Fibroblast of gingiva (primary cell): ENCODE data around the gene COL24A1.
"Not testable (repeated sequence)": the region's sequence is repeated elsewhere in the genome, so short reads cannot be mapped to it uniquely, and the experiment has no call there.

ENCODE experiments used
- DNase-seq: peaks from one replicate; pipeline ENCODE4 v3.0.0-alpha.2; 2011; ENCODE audit warnings: low read depth

The COL24A1 gene

DNA sequence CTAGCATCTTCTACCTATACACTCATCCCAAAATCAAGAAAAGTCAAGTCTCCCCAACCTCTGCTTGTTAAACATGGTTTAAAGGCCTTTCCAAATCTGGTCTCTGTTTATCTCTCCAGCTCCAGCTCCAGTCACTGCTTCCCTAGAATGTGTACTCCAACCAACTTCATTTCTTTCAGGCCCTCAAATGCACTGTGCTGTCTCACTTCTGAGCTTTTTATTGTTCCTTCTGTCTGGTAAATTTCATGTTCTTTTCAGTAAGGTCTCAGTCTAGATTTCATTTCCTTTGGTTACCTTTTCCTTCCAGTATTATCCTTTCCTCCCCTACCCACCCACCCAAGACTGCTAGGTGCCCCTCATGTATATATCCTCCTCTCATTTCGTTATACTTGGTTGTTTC is 3.7 kb downstream of the COL24A1 start:
- no peak for DNase-seq

DNA sequence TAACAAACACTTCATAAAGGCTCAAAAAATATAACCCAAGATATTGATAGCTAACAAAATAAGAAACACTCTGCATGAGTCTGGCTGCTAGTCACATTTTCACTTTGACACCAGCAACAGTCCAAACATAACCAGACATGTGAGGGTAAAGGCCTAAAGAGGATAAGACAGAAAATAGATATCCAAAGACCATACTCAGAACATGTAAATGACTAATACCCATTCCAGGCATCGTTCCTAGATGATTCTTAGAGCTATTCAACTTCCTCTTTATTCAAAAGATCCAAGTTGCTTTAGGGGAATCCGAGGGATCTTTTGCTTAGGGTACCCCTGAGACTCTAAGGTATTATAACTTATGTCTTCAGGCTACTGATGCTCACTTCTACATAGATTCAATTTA is 5.1 kb downstream of the COL24A1 start:
- DNase-seq, result no peak

DNA sequence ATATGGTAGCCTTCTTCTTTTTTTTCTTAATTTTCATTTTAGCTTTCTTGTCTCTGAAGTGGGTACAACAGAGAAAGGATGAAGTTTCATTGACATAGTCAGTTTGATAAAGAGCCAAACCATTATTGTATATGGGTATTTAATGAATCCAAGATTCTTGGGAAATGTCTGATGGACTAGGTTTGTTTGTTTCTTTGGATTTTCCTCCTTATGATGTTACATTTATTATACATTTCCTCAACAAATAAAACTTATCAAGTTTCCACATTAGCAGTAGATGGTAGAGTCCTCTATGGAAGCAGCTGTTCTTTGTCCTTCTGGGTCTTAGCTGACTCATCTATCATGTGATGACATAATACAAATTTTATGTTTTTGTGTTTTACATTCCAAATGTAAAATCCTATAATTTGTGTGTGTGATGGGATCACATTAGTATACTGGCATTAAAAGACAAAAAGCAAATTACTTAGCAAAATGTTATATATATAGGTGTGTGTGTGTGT is 6.0 kb downstream of the COL24A1 start:
- no peak for DNase-seq

GRCh38 chr1:86149591-86149990 is 7.0 kb downstream of the COL24A1 start:
- no peak for DNase-seq

- DNase-seq, result no peak
Measured at GRCh38 chr1:86147755-86148154, 8.8 kb downstream of the COL24A1 start.

GRCh38 chr1:86146566-86146965 is 10.0 kb downstream of the COL24A1 start:
- DNase-seq, result no peak

DNA sequence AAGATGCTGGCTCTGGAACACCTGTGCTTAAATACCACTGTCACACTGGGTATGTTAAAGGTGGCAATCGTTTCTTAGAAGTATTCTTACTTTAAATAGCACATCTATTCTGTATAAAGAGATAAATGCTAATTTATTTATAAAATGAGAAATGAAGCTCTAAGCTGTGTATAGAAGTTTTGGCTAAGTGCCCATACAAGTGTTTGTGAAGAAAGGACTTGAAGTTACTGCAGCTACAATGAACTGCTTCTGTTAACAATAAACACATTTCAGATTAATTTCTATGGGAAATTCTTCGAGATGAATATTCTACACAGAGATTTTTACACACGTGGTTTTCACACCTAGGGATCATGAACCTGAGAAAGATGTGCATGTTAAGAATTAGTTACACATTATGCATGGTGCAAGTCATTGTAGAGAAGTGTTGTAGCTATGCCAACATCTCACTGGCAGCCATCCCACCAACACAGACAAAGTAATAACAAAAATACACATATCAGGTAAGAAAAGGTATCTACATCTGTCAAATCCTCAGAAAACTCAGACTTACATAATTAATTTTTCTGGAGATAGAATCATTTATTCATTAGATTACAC is 16.2 kb downstream of the COL24A1 start:
- DNase-seq, result no peak

DNA sequence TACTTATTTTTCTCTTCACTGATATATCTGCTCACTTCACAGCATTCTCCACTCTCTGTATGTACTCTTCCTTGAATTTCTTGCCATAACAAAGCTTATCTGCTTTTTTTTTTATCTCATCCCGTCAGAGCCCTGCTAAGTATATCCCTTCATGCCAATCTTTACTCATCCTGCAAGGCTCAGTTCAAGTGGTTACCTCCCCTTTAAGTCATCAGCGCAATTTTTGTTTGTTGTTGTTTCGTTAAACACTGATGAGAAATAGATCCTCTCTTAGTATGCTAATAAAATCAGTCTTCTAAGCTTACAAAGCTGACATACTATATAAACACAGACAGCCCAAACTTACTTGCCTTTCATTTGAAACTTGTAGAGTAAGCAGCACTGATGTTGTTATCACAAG is 17.8 kb downstream of the COL24A1 start:
- DNase-seq, result no peak

DNA sequence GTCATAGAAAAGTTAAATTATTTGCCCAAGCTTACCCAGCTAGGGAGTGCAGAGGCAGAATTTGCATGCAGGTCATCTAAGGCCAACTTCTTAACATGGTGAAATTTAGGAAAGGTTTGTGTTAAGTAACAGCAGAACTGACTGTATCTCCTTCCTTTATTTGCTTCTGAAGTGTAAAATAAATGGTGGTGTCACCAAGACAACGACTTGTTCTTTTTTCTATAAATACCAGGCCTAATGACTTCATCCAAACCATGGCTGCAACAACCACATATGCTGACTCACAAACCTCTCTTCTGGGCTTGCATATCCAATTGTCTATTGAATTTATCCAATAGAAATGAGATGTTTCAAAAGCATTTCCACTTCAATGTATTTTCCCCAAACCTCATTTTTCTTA is 19.1 kb downstream of the COL24A1 start:
- DNase-seq, result peak; percentile 70

GRCh38 chr1:86119214-86119764 is 37.3 kb downstream of the COL24A1 start:
- DNase-seq, result no peak

DNA sequence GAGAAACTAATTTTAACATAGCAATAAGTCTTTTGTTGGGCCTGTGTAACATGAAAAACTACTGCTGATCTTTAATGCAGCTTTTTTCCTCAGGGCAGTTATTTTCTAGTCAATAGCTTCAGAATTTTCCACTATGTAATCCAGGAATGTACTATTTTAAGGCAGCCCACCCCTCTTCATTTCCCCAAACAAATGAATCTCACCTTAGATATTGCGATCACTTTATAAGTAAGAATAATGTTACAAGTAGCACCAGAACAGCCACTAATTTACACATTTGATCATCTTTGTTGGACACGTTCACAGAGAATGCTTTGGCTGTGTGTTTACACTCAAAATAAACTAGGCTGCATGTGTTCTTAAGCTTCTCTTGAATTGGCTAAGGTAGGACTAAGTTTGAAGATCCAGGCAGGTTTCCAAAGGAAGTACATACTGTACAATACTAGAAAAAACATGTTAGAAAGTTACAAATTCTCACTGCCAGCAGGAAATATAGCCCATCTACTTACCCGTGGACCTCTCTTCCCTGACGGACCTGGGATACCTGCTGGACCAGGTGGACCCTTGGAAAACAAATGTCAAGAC is 41.7 kb downstream of the COL24A1 start:
- no peak for DNase-seq

GRCh38 chr1:86114236-86114635 is 42.3 kb downstream of the COL24A1 start:
- no peak for DNase-seq

DNA sequence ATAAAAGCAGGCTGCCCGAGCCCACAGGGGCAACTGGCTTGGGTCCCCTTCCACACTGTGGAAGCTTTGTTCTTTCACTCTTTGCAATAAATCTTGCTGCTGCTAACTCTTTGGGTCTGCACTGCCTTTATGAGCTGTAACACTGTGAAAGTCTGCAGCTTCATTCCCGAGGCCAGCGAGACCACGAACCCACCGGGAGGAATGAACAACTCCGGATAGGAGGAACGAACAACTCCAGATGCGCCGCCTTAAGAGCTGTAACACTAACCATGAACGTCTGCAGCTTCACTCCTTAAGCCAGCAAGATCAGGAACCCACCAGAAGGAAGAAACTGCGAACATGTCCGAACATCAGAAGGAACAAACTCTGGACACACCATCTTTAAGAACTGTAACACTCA is 45.0 kb downstream of the COL24A1 start:
- DNase-seq, result not testable (repeated sequence)

GRCh38 chr1:86110451-86111129 is 46.0 kb downstream of the COL24A1 start:
- DNase-seq, result no peak

DNA sequence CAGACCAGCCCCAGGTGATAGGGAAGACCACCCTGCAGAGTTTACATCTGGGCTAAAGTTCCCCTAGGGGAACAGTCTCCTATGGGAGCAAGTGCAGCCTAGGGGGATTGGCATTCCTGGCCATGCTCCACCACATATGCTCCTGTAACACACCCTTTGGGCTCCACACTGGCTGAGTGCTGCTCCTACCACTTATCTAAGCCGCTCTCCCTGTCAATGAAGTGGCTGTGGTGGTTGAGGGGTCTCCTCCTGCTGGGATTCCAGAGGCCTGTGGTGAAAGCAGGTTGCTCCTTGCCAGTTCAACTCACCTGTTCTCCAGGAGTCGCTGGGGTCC is 51.1 kb downstream of the COL24A1 start:
- DNase-seq, result no peak

DNA sequence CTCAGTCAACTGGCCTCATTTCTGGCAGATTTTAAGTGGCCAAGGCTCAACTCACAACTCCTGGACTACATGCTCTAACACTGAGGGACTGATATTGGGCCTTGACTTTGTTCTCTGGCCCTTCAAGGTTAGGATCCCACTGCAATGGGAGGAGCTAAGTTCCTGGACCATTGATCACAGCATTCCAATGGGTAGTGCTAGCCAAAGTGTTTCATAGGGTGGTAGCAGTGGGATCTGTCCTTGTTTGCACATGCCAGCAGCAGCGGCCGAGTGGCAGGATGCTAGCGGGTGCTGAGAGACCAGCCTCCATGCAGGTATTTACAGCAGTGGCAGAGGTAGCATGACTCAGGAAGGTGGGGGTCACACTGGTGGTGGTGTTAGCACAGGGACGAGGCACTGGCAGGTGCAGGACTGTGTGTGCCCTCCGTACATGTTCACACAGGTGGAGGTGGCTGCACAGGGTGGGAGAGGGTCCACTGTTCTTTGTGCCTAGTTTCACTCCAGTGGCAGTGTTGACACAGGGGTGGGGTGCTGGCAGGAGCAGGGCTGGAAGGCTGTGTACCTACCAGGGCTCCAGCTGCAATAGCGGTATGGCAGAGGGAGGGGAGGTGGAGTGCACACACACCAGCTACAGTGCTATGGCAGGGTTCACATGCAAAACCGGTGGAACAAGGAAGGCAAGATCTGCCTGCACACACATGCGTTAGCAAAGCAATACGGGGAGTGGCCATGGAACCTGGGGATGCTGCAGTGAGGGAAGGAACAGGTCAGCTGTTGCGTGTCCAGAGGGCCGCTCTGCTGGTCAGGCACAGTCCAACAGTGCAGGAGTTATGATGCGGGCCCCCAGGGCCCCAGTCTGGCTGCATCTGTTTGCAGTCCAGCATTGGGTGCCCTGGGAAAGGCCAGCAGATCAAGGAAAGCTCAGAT is 51.7 kb downstream of the COL24A1 start:
- DNase-seq, result no peak

DNA sequence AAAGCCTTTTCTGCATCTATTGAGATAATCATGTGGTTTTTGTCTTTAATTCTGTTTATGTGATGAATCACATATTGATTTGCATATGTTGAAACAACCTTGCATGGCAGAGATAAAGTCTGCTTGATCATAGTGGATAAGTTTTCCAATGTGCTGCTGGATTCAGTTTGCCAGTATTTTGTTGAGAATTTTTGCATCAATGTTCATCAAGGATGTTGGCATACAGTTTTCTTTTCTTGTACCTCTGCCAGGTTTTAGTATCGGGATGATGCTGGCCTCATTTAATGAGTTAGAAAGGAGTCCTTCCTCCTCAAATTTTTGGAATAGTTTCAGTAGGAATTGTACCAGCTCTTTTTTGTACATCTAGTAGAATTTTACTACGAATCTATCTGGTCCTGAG is 55.0 kb downstream of the COL24A1 start:
- peak; percentile 16 for DNase-seq

GRCh38 chr1:86100401-86100800 is 56.2 kb downstream of the COL24A1 start:
- no peak for DNase-seq

DNA sequence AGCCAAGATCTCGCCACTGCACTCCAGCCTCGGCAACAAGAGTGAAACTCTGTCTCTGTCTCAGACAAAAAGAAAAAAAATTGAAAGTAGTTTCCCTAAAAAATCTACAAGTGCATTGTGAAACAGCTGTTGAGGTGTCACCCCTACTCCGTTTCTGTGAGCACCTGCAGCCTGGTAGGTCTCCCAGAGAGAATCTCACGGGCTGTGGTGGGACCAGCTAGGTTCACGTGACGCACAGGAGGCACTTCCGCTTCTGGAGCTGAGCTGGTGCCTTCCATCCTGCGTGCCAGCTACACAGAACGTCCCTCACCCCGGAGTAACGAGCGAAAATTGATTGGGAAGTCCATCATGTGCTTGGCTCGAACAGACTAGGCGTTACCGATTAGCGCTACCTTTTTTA is 66.8 kb downstream of the COL24A1 start:
- DNase-seq, result no peak

- DNase-seq, result no peak
Measured at GRCh38 chr1:86085741-86086409, 70.7 kb downstream of the COL24A1 start.

DNA sequence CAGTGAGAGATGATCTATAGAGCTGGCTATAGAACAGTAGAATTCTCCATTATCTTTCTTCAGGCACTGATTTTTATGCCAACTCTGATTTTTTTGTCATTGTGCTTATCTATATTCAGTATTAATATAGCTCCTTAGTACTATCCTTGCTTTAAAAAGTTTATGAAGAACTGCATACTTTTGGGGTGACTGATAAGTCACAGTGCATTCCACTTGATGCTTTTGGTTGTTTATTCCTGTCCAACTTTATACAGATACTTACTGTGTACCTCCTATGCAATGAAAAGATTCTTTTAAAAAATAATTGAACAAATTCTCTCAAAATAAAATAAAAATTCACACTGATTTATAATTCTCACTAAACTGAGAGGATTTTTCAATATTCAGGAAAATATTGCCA is 71.6 kb downstream of the COL24A1 start:
- no peak for DNase-seq

DNA sequence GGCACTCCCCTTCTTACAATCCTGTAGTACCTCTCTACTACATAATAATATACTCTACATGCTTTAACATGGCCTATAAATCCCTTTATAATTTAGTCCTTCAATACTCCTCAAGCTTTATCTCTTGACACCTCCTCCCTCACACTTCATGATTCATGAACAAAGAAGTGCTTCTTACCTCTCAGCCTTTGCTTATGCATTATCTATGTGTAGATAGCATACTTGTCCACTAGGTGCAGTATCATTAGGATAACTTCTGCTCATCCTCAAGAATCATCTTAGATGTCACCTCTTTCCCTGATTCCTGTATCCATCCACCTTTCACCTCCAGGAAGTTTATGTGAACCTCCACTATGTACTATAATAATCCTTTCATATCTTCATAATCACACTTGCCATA is 74.4 kb downstream of the COL24A1 start:
- DNase-seq, result no peak
